Ishikawa (cell line): Measurements from ENCODE around the gene PTTG1IP.

Experiments
- CEBPB ChIP-seq: IDR thresholded peaks from 2 replicates; pipeline ENCODE4 v1.6.1; 2012
- CREB1 ChIP-seq: IDR thresholded peaks from 2 replicates; pipeline ENCODE4 v1.6.1; 2012; ENCODE audit warnings: low read depth
- EP300 ChIP-seq: IDR thresholded peaks from 2 replicates; pipeline ENCODE4 v1.6.1; 2012; ENCODE audit warnings: borderline replicate concordance
- FOXM1 ChIP-seq: IDR thresholded peaks from 2 replicates; pipeline ENCODE4 v1.6.1; 2012; ENCODE audit warnings: low read depth, borderline replicate concordance
- MAX ChIP-seq: IDR thresholded peaks from 2 replicates; pipeline ENCODE4 v1.6.1; 2012
- RAD21 ChIP-seq: IDR thresholded peaks from 2 replicates; pipeline ENCODE4 v1.6.1; 2012; ENCODE audit warnings: low read depth
- TAF1 ChIP-seq: IDR thresholded peaks from 2 replicates; pipeline ENCODE4 v1.6.1; 2012; ENCODE audit warnings: low read depth, mild to moderate bottlenecking
- TEAD4 ChIP-seq: IDR thresholded peaks from 2 replicates; pipeline ENCODE4 v1.6.1; 2012
- TF ChIP-seq, protein P1 (sequence below): IDR thresholded peaks from 2 replicates; pipeline ENCODE4 v1.6.1; 2012; ENCODE audit warnings: low read depth, mild to moderate bottlenecking

- TF ChIP-seq CREB1 (no peak), CEBPB (no peak), EP300 (no peak), RAD21 (no peak), MAX (no peak), TAF1 (no peak), FOXM1 (no peak), TEAD4 (no peak)
- TF ChIP-seq, protein P1, sequence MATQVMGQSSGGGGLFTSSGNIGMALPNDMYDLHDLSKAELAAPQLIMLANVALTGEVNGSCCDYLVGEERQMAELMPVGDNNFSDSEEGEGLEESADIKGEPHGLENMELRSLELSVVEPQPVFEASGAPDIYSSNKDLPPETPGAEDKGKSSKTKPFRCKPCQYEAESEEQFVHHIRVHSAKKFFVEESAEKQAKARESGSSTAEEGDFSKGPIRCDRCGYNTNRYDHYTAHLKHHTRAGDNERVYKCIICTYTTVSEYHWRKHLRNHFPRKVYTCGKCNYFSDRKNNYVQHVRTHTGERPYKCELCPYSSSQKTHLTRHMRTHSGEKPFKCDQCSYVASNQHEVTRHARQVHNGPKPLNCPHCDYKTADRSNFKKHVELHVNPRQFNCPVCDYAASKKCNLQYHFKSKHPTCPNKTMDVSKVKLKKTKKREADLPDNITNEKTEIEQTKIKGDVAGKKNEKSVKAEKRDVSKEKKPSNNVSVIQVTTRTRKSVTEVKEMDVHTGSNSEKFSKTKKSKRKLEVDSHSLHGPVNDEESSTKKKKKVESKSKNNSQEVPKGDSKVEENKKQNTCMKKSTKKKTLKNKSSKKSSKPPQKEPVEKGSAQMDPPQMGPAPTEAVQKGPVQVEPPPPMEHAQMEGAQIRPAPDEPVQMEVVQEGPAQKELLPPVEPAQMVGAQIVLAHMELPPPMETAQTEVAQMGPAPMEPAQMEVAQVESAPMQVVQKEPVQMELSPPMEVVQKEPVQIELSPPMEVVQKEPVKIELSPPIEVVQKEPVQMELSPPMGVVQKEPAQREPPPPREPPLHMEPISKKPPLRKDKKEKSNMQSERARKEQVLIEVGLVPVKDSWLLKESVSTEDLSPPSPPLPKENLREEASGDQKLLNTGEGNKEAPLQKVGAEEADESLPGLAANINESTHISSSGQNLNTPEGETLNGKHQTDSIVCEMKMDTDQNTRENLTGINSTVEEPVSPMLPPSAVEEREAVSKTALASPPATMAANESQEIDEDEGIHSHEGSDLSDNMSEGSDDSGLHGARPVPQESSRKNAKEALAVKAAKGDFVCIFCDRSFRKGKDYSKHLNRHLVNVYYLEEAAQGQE, result no peak
These were observed 10.4 kb downstream of the PTTG1IP start for GRCh38 chr21:44862869-44863685.
